GM10266 (cell line): ENCODE results near the gene LRRC46.

Source experiments
- DNase-seq: peaks from one replicate; pipeline ENCODE4 v3.0.0; 2012; ENCODE audit errors: extremely low spot score
- CTCF ChIP-seq: IDR thresholded peaks from 2 replicates; pipeline ENCODE4 v1.5.1; 2012; ENCODE audit warnings: mild to moderate bottlenecking, low read depth; ENCODE audit not compliant: control insufficient read depth, insufficient read depth; ENCODE audit errors: missing control alignments

Gene LRRC46

GRCh38 chr17:47810901-47811635 is 20.4 kb upstream of the LRRC46 start:
- TF ChIP-seq CTCF = no peak
- DNase-seq = no peak

GRCh38 chr17:47811709-47812108 is 19.8 kb upstream of the LRRC46 start:
- DNase-seq = no peak
- no peak for TF ChIP-seq CTCF

GRCh38 chr17:47812146-47812920 is 19.1 kb upstream of the LRRC46 start:
- DNase-seq = no peak
- TF ChIP-seq CTCF = no peak

GRCh38 chr17:47813077-47813476 is 18.4 kb upstream of the LRRC46 start:
- DNase-seq = no peak
- no peak for TF ChIP-seq CTCF

GRCh38 chr17:47813512-47814031 is 17.9 kb upstream of the LRRC46 start:
- TF ChIP-seq CTCF = no peak
- DNase-seq = no peak

- DNase-seq = no peak
- TF ChIP-seq CTCF = no peak
These were observed 16.2 kb upstream of the LRRC46 start for GRCh38 chr17:47815106-47815918.
